Measurements from ENCODE around the gene CD209. TPM values are rescaled to one million over a fixed set of nuclear protein-coding genes. Genes with fewer than 3 reads are reported as not detected.

CD209 gene
- total and polyA plus RNA-seq, 2 of the 8 experiments (the other 6 are each of a cell fraction or from before 2014, with no cell fraction given): 0.05 to 0.22 TPM

- no peak overlapping the region; the same call in 1 of the 2 replicates for H3K18ac ChIP-seq (ENCODE audit: extremely low read depth, low read length)
- H2BK120ac ChIP-seq (replicated peaks; ENCODE audit: low read depth, low read length): no peak overlapping the region
- H3K9me3 ChIP-seq (ENCODE audit: insufficient read depth in 2 of 2, low read depth in 1 of 2, low read length in 1 of 2): no peaks in the 10 kb centered on the region
- no peak overlapping the region for H4K91ac ChIP-seq (replicated peaks; ENCODE audit: insufficient read length, low read length)
- no peaks in the 10 kb centered on the region for H4K20me1 ChIP-seq (replicated peaks in 1 of 2; ENCODE audit: control insufficient read depth in 1 of 2, insufficient read depth in 2 of 2, low read length in 2 of 2)
- no peaks in the 10 kb centered on the region; a peak in 1 of 7 replicates for H3K27me3 ChIP-seq (replicated peaks in 1 of 4; ENCODE audit: control insufficient read depth in 3 of 4, extremely low read depth in 1 of 4, insufficient read depth in 3 of 4, low read length in 3 of 4)
- POLR2A ChIA-PET (ENCODE audit: partially characterized antibody): interaction anchor here (0.9 to 1.0 kb wide), 2 partner anchors 79 to 238 kb away, joined by 3 read pairs; partner anchors contain the start of gene TIMM44
- no peak overlapping the region for H3K14ac ChIP-seq (ENCODE audit: insufficient read length)
- no peaks in the 10 kb centered on the region for H3K36me3 ChIP-seq (ENCODE audit: control insufficient read depth in 2 of 4, insufficient read depth in 4 of 4, low read length in 3 of 4)
- no peak overlapping the region for H3K56ac ChIP-seq (replicated peaks; ENCODE audit: insufficient read length, low read depth, low read length)
- TF ChIP-seq E2F6 (IDR thresholded peaks at IDR 0.05) (no peak), KDM1A (IDR thresholded peaks at IDR 0.05; ENCODE audit: borderline replicate concordance, low read length) (peak; percentile 96)
- H2BK12ac ChIP-seq (ENCODE audit: low read depth, low read length): 0 out of 2 replicates have a peak overlapping the region, but pooled peaks have one; percentile 50
- no peak overlapping the region for H3K27ac ChIP-seq (ENCODE audit: low read depth, low read length)
- H2BK15ac ChIP-seq (ENCODE audit: low read length): no peak overlapping the region
- H2AK5ac ChIP-seq (ENCODE audit: low read depth, low read length): no peak overlapping the region
- H3K4ac ChIP-seq (replicated peaks; ENCODE audit: insufficient read length, low read depth, low read length): no peak overlapping the region
- H3K9ac ChIP-seq (replicated peaks in 1 of 4; ENCODE audit: extremely low read depth in 1 of 4, low read depth in 3 of 4, low read length in 3 of 4): no peak overlapping the region; a peak in 1 of 7 replicates
- H3K79me2 ChIP-seq (ENCODE audit: control insufficient read depth in 1 of 2, insufficient read depth in 2 of 2, low read length in 2 of 2): no peaks in the 10 kb centered on the region
- no peak overlapping the region for H2BK20ac ChIP-seq (ENCODE audit: low read length)
- no peak overlapping the region for H2AFZ ChIP-seq (ENCODE audit: low read length)
- H4K5ac ChIP-seq (ENCODE audit: insufficient read length, low read depth, low read length): no peak overlapping the region
- H2BK5ac ChIP-seq (ENCODE audit: low read depth, low read length): no peak overlapping the region
- CTCF ChIA-PET (ENCODE audit: partially characterized antibody): interaction anchor here (0.5 kb wide), 1 partner anchor 1809 kb away, joined by 3 read pairs; no protein-coding TSS in a partner anchor
- no peaks in the 10 kb centered on the region; a peak in 1 of 7 replicates for H3K4me1 ChIP-seq (replicated peaks in 1 of 4; ENCODE audit: control insufficient read depth in 3 of 4, insufficient read depth in 4 of 4, low read length in 3 of 4)
- H3K79me1 ChIP-seq (ENCODE audit: low read depth, low read length): no peaks in the 10 kb centered on the region
- FAIRE-seq (no peak), DNase-seq (ENCODE audit: low read depth in 1 of 2, low spot score in 2 of 2) (no peak)
- no peak overlapping the region for H3K23ac ChIP-seq (ENCODE audit: insufficient read length)
- WGBS, 2 experiments (ENCODE audit: extremely low coverage in 1 of 2, insufficient coverage in 1 of 2, insufficient read length in 1 of 2, insufficient replicate concordance in 2 of 2, low coverage in 1 of 2, low lambda C conversion rate in 2 of 2, missing lambda C conversion rate in 1 of 2): 92% methylated on average over 14 of the region's 14 CpGs; no CpG with 5 or more reads in 1 of the 2 experiments
- H3K4me2 ChIP-seq (ENCODE audit: insufficient read depth in 1 of 2, low read depth in 2 of 2, low read length in 2 of 2): no peak overlapping the region
- 0 out of 2 replicates have a peak, but pooled peaks cover 1% of the 10 kb centered on the region for H3K23me2 ChIP-seq (ENCODE audit: low read depth, low read length)
- no peak overlapping the region for H3K4me3 ChIP-seq (ENCODE audit: extremely low read depth in 1 of 4, insufficient read depth in 2 of 4, low read depth in 3 of 4, low read length in 4 of 4)
- peak overlapping the region; percentile 3; the same call in 1 of the 2 replicates for H4K8ac ChIP-seq (ENCODE audit: extremely low read depth, insufficient read depth, low read length)
Measured at GRCh38 chr19:7706188-7706954, 41.0 kb downstream of the CD209 start.

All from H1 (cell line).